ENCODE results near the gene SNAP23. TPM values are rescaled to one million over a fixed set of nuclear protein-coding genes. Genes with fewer than 3 reads are reported as not detected.

The SNAP23 gene
- total RNA-seq, 3 donors from 2014 or later, result 65.3 to 97.9 (median 90.3) TPM

GRCh38 chr15:42490291-42490670, 5.2 kb upstream of the SNAP23 start:
- intact Hi-C loops (cut with DNase I, micrococcal nuclease), result no loop called here
- Histone ChIP-seq H3K4me3 (peak overlapping the region; percentile 92), H3K4me1 (ENCODE audit: low read depth) (peaks cover 16% of the 10 kb centered on the region), H3K36me3 (ENCODE audit: low read depth) (no peaks in the 10 kb centered on the region), H3K9me3 (no peaks in the 10 kb centered on the region)
- DNase-seq (no peak), ATAC-seq (peak; percentile 3)
- TF ChIP-seq CTCF (IDR thresholded peaks at IDR 0.05), result no peak

GRCh38 chr15:42490671-42491538, 4.5 kb upstream of the SNAP23 start, which contains the start of gene ZNF106:
ZNF106 (minus strand) TSS chr15:42491141; CDS start chr15:42472289, 18,852 bp downstream.
- Histone ChIP-seq H3K9me3 (no peaks in the 10 kb centered on the region), H3K36me3 (ENCODE audit: low read depth) (no peaks in the 10 kb centered on the region), H3K4me1 (ENCODE audit: low read depth) (peaks cover 16% of the 10 kb centered on the region), H3K4me3 (peak within 1 kb of the TSS; percentile 92)
- TF ChIP-seq CTCF (IDR thresholded peaks at IDR 0.05), result no peak
- peak; percentile 78 for ATAC-seq
- intact Hi-C loops (cut with DNase I, micrococcal nuclease), result no loop called here
- DNase-seq, result peak; percentile 84 to 91 (median 90)

DNA sequence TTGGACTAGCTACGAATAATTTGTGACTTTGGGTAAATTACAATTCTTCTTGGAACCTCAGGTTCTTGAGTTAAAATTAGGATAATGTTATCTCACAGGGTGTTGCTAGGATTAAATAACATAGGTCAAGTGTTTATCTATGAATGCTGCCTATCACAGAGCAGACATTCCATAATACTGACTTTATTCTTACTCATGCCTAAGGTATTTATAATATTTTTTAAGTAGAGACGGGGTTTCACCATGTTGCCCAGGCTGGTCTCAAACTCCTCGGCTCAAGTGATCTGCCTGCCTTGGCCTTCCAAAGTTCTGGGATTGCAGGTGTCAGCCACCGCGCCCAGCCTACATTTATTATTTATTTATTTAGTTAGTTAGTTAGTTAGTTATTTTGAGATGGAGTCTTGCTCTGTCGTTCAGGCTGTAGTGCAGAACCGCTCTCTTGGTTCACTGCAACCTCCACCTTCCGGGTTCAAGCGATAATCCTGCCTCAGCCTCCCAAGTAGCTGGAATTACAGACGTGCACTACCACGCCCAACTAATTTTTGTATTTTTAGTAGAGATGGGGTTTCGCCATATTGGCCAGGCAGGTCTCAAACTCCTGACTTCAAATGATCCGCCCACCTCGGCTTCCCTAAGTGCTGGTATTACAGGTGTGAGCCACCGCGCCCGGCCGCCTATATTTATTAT, 3.8 kb upstream of the SNAP23 start:
- no peaks in the 10 kb centered on the region for H3K36me3 ChIP-seq (ENCODE audit: low read depth)
- intact Hi-C loops (cut with DNase I, micrococcal nuclease), result no loop called here
- H3K9me3 ChIP-seq, result no peaks in the 10 kb centered on the region
- ATAC-seq (no peak), DNase-seq (no peak)
- H3K4me1 ChIP-seq (ENCODE audit: low read depth), result peaks cover 21% of the 10 kb centered on the region
- no peak for TF ChIP-seq CTCF (IDR thresholded peaks at IDR 0.05)
- no peak overlapping the region for H3K4me3 ChIP-seq

DNA sequence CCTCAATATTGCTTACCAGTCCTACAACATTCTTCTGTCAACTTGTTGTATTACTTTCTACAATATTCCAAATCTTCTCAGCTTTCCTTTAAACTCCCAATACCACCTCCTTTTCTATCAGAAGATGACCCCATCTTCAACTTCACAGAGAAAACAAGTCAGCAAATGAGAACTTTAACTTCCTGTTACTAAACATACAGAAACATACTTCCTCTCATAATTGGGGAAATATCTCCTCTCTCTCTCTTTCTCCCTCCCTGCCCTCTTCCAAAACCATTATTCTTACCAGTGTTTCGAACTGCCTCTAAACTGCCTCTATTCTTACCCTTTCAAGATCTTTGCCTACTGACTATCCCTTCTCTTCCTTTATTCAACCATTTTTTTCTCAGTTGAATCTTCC, 1.8 kb upstream of the SNAP23 start:
- intact Hi-C loops (cut with DNase I, micrococcal nuclease), result no loop called here
- Histone ChIP-seq H3K4me1 (ENCODE audit: low read depth) (peaks cover 24% of the 10 kb centered on the region), H3K4me3 (no peak overlapping the region)

DNA sequence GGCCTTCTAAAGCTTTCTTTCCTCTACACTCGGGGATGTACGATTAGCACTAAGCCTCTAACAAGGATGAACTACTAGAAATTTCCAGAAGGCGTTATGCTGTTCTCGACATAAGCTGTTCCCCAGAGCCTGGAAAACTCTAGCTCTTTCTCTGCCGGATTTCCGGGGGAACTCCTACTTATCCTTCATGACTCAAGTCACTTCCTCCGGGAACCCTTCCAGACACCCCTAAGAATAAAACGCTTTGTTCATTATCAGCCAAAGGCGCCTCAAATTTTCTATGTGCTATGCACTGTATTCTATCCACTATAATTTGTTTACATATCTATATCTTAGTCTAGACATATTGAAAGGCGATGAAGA, 455 bp upstream of the SNAP23 start:
- H3K4me3 ChIP-seq, result peak overlapping the region; percentile 33
- intact Hi-C loops (cut with DNase I, micrococcal nuclease), result no loop called here
- peak in 1 of 3 donors; percentile 84 for DNase-seq
- TF ChIP-seq CTCF (IDR thresholded peaks at IDR 0.05), result no peak
- ATAC-seq, result peak; percentile 49
- H3K36me3 ChIP-seq (ENCODE audit: low read depth), result no peaks in the 10 kb centered on the region
- H3K4me1 ChIP-seq (ENCODE audit: low read depth), result peaks cover 34% of the 10 kb centered on the region
- H3K9me3 ChIP-seq, result no peaks in the 10 kb centered on the region

More for the DNA sequence above, 1.8 kb upstream of the SNAP23 start:
- DNase-seq, result no peak
- no peak for ATAC-seq
- Histone ChIP-seq H3K9me3 (no peaks in the 10 kb centered on the region), H3K36me3 (ENCODE audit: low read depth) (no peaks in the 10 kb centered on the region)
- TF ChIP-seq CTCF (IDR thresholded peaks at IDR 0.05), result no peak
